GM19438 (cell line): ENCODE measurements around the gene NBEA.

ENCODE experiments used
- ATAC-seq: cut with Tn5 transposase; IDR thresholded peaks from one replicate; pipeline ENCODE4 v1.9.1; 2021; ENCODE audit warnings: low read depth; ENCODE audit not compliant: unreplicated experiment

NBEA gene

GRCh38 chr13:35720690-35721554, 778.9 kb downstream of the NBEA start:
- no peak for ATAC-seq
